ENCODE measurements around the gene PSMB7.

PSMB7 gene

GRCh38 chr9:124452841-124453585, 37.8 kb upstream of the PSMB7 start (continued):
- TF ChIP-seq KLF17 (tag by site-specific recombination; IDR thresholded peaks at IDR 0.05) (no peak), KLF16 (tag by site-specific recombination; IDR thresholded peaks at IDR 0.05) (no peak)

- Histone ChIP-seq H3K4me3 (ENCODE audit: low read depth, low read length) (no peak overlapping the region), H3K36me3 (ENCODE audit: control insufficient read depth in 2 of 2, insufficient read depth in 1 of 2, low read length in 2 of 2) (no peaks in the 10 kb centered on the region), H3K9me3 (ENCODE audit: control insufficient read depth, insufficient read depth, low read depth, low read length) (no peaks in the 10 kb centered on the region), H3K4me1 (ENCODE audit: control insufficient read depth, insufficient read depth, low read length) (no peaks in the 10 kb centered on the region; the same call in 1 of the 2 replicates), H3K27ac (ENCODE audit: extremely low read depth, low read depth, low read length) (no peak overlapping the region)
- TF ChIP-seq ZEB2 (tag by site-specific recombination; IDR thresholded peaks at IDR 0.05): no peak
- TF ChIP-seq ZNF112 (tag by site-specific recombination; IDR thresholded peaks at IDR 0.05): no peak
- TF ChIP-seq ZNF571 (tag by site-specific recombination; IDR thresholded peaks at IDR 0.05): no peak
- TF ChIP-seq OVOL3 (tag by site-specific recombination; IDR thresholded peaks at IDR 0.05): no peak
- no peak for TF ChIP-seq ZNF16 (tag by site-specific recombination; IDR thresholded peaks at IDR 0.05; ENCODE audit: low read depth)
- TF ChIP-seq ZNF792 (tag by site-specific recombination; IDR thresholded peaks at IDR 0.05): no peak
- TF ChIP-seq ZNF266 (tag by site-specific recombination; IDR thresholded peaks at IDR 0.05; ENCODE audit: low read depth): no peak
- TF ChIP-seq ZNF292 (tag by site-specific recombination; IDR thresholded peaks at IDR 0.05; ENCODE audit: borderline replicate concordance, low read depth): no peak
- no peak for TF ChIP-seq KLF17 (tag by site-specific recombination; IDR thresholded peaks at IDR 0.05)
- no peak for TF ChIP-seq ZNF366 (tag by site-specific recombination; conservative IDR thresholded peaks at IDR 0.05)
- TF ChIP-seq ZNF184 (tag by site-specific recombination; IDR thresholded peaks at IDR 0.05): no peak
- no peak for TF ChIP-seq ZIC2 (tag by site-specific recombination; IDR thresholded peaks at IDR 0.05)
- no peak for TF ChIP-seq ZNF623 (tag by site-specific recombination; IDR thresholded peaks at IDR 0.05)
- no peak for TF ChIP-seq ZBTB6 (tag by site-specific recombination; IDR thresholded peaks at IDR 0.05)
- no peak for TF ChIP-seq ZNF26 (tag by site-specific recombination; IDR thresholded peaks at IDR 0.05)
- TF ChIP-seq ZBTB21 (tag by site-specific recombination; IDR thresholded peaks at IDR 0.05): no peak
- TF ChIP-seq ZNF548 (tag by site-specific recombination; IDR thresholded peaks at IDR 0.05): no peak
- TF ChIP-seq EGR2 (tag by site-specific recombination; IDR thresholded peaks at IDR 0.05; ENCODE audit: low read depth): no peak
- TF ChIP-seq ZNF645 (tag by site-specific recombination; IDR thresholded peaks at IDR 0.05): no peak
- TF ChIP-seq KLF16 (tag by site-specific recombination; IDR thresholded peaks at IDR 0.05): no peak
- CTCF ChIA-PET: no interaction called here
- POLR2A ChIA-PET: no interaction called here
Measured at GRCh38 chr9:124452326-124452725, 37.1 kb upstream of the PSMB7 start.

Measured in HEK293 (cell line).